HG03457 (cell line): ENCODE measurements around the gene DNAH8.
"Not testable (repeated sequence)": the region's sequence is repeated elsewhere in the genome, so short reads cannot be mapped to it uniquely, and the experiment has no call there.

Source experiments
- ATAC-seq: cut with Tn5 transposase; IDR thresholded peaks from one replicate; pipeline ENCODE4 v1.9.1; 2021; ENCODE audit warnings: moderate number of reproducible peaks; ENCODE audit not compliant: unreplicated experiment

The DNAH8 gene

DNA sequence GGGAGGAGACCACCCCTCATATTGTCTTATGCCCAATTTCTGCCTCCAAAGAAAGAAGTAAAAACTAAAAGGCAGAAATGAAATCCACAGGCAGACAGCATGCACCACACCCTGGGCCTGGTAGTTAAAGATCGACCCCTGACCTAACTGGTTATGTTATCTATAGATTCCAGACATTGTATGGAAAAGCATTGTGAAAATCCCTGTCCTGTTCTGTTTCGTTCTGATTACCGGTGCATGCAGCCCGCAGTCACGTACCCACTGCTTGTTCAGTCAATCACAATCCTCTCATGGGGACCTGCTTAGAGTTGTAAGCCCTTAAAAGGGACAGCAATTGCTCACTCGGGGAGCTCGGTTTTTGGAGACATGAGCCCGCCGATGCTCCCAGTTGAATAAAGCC lies 81.3 kb downstream of the DNAH8 start:
- ATAC-seq = not testable (repeated sequence)

DNA sequence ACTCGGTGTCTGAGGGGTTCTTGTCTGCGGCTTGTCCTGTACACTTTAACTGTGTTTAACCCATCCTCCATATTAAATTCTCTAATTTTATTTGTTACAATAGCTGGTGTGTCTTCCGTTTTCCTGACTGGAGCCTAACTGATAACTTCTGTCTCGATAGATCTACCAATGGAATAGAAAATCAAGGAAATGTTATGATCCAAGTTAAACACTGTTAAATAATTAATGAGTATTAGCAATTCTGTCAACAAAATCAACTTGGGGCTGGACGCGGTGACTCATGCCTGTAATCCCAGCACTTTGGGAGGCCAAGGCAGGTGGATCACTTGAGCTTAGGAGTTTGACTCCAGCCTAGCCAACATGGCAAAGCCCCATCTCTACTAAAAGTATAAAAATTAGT lies 81.7 kb downstream of the DNAH8 start:
- ATAC-seq = no peak

DNA sequence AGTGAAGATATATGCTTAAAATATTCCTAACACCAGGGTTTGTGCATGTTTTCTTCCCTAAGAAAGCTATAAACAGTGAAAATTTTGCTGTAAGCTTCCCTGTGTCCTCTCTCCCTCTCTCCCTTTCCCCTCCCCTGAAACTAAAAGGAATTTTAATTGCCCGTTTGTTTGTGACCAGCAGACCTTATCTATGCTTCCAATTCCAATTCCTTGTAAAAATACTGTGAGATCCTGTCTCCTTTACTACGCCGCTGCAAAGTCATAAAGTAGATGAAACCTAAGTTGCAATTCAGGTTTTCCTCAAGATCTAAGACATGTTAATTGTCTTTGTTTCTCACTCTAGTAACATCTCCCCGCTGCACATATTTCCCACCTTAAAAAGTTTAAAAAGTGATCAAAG lies 82.3 kb downstream of the DNAH8 start:
- ATAC-seq = no peak

DNA sequence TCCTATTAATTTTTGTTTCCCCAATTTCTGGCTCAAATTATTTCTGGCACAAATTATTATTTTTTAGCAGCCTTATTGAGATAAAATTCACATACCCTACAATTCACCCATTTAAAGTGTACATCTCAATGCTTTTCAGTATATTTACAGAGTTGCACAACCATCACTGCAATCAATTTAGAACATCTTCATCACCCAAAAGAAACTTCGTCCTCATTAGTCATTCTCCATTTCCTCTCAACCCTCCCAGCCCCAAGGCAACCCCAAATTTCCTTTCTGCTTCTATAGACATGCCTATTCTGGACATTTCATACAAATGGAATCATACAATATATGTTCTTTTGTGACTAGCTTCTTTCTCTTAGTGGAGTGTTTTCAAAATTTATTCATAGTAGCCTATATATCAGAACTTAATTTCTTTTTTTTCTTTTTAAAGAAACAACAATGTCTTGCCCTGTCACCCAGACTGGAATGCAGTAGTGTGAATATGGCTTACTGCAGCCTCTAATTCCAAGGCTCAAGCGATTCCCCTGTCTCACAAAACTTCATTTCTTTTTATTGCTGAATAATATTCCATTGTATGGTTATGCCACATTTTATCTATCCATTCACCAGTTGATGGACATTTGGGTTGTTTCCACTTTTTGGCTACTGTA lies 84.5 kb downstream of the DNAH8 start:
- no peak for ATAC-seq

DNA sequence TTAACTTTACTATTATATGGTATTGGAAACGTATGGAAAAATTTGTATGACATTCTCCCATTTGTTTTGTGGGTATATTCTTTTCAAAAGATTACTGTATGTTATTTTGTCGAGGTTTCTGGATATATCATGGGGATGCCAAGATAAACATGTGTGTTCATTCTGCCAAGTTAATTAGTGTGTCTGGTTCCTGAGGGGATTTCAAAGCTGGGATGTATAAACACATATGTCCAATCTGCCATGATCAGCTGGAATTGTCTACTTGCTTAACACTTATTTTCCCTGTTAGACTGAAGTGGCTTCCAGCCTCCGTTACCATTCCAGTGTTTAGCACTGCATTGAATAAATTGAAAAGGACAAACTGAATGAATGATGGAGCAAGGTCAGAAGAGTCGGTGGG lies 86.2 kb downstream of the DNAH8 start:
- no peak for ATAC-seq

DNA sequence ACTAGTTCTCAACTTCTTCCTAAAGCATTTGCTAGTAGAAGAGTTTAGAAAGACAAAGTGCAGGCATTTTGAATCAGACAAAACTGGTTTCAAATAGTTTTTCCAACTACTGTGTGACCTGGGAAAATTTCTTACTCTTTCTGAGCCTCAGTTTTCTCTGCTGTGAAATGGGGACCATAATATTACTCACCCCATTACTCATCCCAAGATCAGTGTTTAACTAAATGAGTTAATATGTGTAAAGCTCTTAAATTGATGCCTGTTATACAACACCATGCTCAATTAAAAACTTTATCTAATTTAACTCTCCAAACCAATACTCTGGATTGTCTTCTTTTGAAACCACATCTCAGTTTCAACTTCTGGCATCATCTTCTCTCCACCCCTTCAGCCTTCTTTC lies 87.4 kb downstream of the DNAH8 start:
- ATAC-seq = no peak

DNA sequence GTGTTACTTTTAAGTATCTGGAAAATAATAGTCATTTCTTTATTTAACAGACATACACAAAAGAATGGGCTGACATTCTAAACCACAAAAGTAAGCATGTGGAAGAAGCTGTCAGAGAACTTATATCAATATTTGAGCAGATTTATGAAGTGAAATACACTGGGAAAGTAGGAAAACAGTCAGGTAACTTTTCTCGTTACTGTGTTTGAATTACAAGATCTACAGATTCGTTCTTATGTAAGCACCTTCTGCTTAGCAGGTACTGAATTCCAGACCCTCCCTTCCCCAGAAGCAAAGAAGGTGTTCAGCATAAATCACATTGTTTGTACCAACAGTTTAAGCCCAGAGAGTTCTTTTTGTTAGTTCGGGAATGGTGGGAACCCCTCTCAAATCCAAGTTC lies 88.0 kb downstream of the DNAH8 start:
- ATAC-seq = no peak

DNA sequence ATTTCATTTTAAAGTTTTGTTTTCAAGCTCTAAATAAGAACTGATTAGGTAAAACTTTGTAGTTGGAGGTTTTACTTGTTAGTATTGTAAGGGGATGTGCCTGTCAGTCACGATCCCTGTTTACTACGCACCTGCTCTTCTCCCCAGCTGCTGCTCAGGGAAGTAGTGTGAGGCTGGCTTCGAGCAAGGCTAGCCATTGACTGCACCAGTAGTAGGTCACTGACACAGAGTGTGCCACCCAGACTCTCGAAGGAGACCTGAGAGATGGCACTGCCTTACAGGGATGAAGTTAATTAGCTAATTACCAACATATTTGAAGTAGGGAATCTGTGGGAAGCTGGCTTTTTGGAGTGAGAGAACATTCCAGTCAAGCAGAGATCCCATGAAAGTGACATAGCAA lies 89.2 kb downstream of the DNAH8 start:
- no peak for ATAC-seq

DNA sequence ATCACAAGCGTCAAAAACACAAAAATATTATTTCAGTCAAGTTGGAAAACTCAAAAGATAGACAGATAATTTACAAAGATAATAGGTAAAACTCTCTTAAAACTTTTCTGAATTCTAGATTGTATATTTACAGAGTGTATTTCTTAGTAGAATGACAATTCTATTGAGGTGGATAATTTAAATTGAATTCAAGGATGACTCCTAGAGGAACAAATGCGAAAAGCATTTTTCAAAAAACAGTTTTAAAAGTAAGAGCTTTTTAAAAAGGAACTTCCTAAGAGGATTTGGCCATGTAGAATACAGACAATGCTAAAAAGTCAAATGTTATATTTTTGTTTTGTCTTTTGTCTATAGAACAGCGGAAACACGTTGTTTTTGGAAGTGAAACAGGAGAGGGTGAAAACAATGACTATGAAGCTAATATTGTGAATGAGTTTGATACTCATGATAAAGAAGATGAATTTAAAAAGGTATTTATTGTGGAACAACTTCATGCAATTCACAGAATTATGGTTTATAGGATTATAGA lies 90.1 kb downstream of the DNAH8 start:
- ATAC-seq = no peak

DNA sequence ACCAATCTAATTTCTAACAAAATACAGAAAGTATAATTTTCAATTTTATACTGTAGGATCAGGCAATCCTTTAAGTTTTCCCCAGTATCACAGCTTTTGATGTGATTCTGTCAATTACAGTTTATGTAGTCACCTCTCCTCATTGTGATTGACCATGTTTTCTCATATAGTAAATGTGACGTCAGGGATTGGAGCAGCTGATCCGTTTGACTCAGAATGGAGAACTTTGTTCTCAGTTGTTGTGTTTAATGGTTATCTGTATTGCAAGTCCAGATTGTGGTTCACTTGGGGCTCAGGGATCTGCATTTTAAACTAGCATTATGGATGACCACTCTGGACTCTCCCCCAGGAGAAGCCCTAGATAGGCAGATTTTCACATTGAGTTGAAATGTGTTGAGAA lies 90.6 kb downstream of the DNAH8 start:
- no peak for ATAC-seq

DNA sequence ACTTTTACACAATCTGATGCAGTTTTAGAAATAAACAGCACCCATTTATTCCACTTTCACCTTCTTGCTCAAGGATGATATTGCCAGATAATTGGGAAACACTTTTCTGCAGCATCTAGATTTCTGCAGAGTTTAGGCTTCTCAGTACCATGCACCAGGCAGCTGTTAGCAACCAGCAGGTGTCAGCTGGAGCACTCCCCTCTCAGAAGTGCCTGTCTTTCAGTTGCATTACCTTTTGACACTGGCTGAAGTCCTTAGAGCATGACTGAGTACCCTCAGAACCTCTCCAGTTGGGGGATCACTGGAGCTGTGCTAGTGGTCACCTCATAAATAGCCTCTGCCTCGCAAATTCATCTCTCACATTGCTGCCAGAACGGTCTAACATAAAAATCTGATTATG lies 91.2 kb downstream of the DNAH8 start:
- no peak for ATAC-seq

DNA sequence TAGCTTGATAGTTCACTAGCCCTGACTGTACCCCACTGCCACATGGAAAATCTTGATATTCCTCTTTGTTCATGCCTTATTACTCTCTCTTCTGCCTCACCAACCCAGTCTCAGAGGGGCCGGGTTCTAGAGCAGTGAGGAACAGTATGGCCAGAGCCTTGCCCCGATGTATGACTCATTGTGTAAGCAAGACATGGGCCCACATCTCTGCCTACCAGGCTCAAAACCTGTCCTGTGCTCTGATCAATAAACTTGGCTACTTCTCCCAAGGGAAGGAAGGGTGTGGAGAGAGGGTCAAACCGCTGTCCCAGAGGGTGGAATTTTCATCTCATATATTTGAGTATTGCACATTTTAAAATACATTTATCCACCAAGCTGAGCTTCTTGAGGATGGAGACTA lies 91.7 kb downstream of the DNAH8 start:
- no peak for ATAC-seq

DNA sequence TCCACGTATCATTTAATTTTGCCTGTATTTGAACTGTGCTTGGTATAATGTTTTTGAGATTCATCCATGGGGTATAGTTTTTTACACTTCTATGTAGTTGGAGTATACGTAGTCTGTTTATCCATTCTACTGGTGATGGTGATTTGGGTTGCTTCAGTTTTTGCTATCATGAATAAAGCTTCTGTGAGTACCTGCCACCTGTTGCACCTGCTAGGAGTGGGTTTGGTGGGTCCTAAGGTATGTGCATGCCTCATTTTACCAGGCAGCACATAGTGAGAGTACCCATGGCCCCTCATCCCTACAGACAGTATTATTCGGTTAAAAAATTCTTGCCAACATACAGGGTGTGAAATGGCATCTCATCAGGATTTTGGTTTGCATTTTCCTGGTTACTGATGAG lies 92.9 kb downstream of the DNAH8 start:
- ATAC-seq = no peak

DNA sequence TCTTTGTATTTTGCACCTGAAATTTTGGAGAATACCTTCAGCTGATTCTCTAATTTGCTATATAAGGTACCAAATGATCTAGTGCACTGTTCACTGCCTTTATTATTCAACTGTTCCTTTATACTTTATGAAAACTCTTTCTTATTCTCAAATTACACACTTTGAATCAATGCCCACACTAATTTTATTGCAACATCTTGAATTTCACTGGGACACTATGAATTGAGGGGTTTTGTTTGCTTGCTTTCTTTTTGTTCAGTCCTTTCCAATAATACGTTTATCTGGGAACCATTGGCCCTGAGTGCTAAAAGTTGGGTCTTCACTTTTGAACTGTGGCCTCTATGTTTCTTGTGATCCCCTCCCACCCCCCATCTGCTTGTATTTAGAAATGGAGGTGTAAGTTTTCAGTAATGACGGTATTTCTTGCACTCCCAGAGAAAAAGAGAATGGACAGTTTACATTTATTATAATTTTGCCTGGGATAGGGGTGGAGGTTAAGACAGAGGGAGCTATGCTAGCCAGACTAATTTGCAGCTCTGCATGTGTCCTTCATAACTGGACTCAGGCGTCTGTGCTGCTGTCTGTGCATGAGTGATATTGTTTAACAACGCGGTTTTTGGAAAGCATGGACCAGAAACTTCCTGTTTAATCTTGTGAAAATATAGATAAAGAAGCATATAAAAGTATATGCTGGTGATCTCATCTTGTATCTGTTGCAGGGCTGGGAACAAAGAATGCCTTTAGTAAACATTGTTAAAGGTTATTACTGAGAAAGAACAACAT lies 98.1 kb downstream of the DNAH8 start:
- ATAC-seq = no peak

DNA sequence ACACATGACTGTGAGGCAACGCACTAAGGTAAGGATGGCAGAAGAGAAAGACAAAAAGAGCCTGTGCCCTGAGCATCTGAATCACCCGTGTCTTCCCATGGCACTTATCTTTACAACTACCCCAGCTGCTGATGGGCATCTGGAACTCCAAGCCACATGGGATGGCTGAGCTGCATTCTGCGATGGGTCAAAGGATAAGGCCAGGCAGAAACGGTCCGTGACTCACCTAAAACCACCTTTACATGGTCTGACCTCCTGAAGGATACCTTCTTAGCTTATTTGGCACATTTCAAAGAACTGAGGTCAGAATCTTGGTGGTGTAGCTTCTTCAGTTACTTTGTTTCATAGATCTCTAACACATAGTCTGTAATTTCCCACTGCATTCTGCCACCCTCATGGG lies 99.7 kb downstream of the DNAH8 start:
- ATAC-seq = no peak

DNA sequence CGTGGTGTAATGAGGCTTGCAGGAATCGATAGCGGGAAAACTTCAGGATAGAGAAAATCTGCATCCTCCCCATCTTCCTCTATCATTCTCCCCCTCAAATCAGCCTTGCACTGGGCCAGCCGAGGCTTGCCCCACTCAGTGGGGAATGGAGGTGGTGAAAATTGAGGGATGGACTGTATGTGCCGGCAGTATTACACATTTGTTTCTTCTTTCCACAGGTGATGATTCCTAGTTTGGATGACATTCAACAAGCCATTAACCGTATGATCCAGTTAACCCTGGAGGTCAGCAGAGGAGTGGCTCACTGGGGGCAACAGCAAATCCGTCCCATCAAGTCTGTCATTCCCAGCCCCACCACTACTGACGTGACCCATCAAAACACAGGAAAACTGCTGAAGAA lies 100.1 kb downstream of the DNAH8 start:
- no peak for ATAC-seq

DNA sequence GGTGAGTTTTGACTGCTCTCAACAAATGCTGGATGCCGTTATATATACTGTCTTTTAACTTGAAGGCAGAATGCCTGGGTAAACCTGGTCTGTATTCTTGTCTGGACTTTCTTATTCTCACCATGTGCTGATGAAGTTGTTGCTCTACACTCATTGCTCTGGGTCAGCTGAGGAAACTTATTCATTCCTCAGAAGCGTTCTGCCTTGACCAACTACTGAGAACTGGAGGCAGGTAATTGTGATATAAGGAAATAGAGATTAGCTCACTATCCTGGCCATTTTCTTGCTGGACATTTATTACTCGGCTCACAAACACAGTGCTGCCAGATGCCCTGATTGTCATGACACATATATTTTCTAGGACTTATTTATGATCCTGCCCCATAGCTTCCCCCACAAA lies 103.6 kb downstream of the DNAH8 start:
- no peak for ATAC-seq

DNA sequence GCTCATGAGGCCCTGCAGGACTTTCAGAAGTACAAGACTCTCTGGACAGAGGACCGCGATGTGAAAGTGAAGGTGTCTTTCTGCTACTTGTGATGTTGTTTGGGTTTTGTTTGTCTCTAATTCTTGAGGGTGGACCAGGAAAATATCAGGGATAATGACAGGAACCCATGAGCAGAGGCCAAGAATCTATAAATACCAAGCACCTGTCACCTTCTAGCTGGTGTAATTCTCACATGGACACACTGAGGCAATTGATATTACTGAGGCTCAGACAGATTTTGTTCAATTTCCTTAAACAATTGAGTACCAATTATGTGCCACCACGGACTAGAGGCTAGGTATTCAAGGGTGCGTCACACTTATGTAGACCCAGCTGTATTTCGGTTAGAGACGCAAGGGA lies 107.9 kb downstream of the DNAH8 start:
- ATAC-seq = no peak

DNA sequence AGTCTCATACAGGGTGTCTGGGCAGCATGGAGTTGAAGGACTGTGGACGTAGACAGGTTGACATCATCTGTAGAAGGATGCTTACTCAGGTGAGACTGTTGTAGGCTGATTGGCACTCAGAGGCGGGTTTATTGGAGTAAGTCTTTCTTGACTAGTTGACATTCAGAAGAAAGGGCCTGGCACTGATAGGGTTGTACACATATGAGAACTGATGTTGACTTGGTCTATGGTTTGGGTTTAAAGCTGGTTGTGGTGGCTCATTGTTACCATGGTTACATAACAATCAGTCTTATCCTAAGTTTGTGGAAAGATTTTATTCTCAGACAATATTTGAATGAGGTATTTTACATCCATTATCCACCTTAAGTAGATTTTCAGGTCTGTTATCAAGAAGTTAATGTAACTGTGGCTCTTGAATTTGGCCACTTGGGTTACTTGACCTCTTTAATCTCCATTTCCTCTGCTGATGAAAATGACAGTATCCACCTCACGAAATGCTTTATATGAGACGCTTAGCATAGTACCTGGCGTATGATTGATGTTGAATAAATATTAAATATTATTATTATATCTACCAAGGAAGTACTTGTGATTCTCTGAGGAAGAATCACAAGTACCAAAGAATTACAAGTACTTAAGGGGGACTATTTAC lies 109.3 kb downstream of the DNAH8 start:
- ATAC-seq = no peak

DNA sequence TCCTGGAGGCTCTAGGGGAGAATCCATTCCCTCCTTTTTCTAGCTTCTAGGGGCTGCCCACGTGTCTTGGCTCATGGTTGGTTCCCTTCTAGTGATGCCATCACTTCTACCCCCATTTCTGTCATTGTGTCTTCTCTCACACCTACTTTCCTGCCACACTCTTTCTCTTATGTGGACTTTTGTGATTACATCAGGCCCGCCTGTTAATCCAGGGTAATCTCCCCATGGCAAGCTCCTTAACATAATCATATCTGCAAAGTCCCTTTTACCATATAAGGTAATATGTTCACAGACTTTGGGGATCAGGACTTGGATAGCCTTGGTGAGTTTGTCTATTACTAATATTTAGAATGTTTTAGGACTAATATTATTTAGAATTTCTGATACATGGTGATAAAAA lies 111.9 kb downstream of the DNAH8 start:
- no peak for ATAC-seq

DNA sequence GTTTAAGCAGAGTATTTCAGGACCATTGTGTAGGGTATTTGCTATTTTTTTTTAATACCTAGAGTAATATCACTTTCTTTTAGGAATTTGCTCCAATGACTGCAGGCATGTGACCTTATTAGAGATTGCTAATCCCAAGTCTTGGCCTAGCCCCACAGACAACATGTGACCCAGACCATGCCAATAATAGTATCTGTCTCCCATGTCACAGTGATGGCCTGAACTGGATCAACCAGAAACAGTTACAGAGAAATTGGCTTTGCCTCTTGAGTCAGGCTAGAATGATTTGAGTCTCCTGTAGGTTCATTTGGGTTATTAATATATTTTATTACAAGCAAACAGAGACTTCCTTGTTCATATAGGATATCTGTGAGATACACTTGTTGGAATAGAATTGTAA lies 116.8 kb downstream of the DNAH8 start:
- ATAC-seq = no peak

DNA sequence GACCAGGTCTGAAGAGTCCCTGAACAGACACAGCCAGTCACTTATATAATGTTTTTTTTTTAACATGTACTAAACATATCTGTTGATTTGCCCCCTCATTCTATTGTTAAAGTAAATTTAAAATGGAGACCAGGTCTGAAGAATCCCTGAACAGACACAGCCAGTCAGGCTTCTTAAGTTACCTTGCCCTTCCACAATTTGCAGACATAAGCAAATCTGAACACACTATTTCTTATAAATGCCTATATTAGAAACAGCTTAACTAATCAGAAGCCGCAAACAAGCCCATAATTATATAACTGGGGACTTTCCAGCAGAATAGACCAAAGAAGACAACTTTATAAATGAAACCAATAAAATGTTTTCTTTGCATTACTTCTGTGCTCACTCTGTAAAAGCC lies 118.2 kb downstream of the DNAH8 start:
- ATAC-seq = no peak
